ENCODE results near the gene SSX5. TPM values are rescaled to one million over a fixed set of nuclear protein-coding genes. Genes with fewer than 3 reads are reported as not detected.
"Not testable (repeated sequence)": the region's sequence is repeated elsewhere in the genome, so short reads cannot be mapped to it uniquely, and the experiment has no call there.

Gene SSX5, protein sequence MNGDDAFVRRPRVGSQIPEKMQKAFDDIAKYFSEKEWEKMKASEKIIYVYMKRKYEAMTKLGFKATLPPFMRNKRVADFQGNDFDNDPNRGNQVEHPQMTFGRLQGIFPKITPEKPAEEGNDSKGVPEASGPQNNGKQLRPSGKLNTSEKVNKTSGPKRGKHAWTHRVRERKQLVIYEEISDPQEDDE
- not detected for total RNA-seq
- long read RNA-seq: 0 reads

DNA sequence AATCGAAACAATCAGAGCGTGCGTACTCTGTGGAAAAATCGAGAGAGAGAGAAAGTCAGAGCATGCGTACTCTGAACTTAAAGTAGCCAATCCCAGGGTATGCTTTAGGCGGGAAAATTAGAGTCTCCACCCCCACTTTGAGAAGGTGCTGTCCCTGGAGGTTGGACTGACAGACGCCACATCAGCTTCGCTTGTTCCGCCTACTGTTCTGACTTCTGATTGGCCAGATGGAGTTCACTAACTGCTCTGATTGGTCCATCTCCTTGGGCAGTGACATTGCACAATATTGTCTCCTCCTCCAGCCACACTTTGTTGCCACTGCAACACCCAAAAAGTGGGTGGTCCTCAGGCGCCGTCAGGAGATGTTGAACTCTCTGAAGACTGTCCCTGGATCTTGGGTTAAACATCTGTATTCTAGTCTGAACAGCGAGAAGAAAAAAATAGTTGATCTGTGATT lies at the start of gene SSX5:
Gene SSX5 (minus strand): TSS at position 51 of the 457 bp plus-strand sequence. CDS start 1,437 bp downstream, outside the sequence.
- Histone ChIP-seq H3K27ac (no peak within 1 kb of the TSS), H3K9me3 (no peaks in the 10 kb centered on the region), H3K27me3 (no peaks in the 10 kb centered on the region), H3K4me1 (no peaks in the 10 kb centered on the region), H3K4me3 (no peak within 1 kb of the TSS), H3K36me3 (no peaks in the 10 kb centered on the region)
- DNase-seq (no peak), ATAC-seq (no peak)
- WGBS (ENCODE audit: insufficient coverage, low coverage, low lambda C conversion rate, missing lambda C conversion rate): 73% methylated on average over 12 of the region's 12 CpGs
- intact Hi-C loops (cut with DNase I): no loop called here
- TF ChIP-seq, protein P1, sequence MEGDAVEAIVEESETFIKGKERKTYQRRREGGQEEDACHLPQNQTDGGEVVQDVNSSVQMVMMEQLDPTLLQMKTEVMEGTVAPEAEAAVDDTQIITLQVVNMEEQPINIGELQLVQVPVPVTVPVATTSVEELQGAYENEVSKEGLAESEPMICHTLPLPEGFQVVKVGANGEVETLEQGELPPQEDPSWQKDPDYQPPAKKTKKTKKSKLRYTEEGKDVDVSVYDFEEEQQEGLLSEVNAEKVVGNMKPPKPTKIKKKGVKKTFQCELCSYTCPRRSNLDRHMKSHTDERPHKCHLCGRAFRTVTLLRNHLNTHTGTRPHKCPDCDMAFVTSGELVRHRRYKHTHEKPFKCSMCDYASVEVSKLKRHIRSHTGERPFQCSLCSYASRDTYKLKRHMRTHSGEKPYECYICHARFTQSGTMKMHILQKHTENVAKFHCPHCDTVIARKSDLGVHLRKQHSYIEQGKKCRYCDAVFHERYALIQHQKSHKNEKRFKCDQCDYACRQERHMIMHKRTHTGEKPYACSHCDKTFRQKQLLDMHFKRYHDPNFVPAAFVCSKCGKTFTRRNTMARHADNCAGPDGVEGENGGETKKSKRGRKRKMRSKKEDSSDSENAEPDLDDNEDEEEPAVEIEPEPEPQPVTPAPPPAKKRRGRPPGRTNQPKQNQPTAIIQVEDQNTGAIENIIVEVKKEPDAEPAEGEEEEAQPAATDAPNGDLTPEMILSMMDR (IDR thresholded peaks at IDR 0.05): no peak
- no peak for TF ChIP-seq POLR2A (IDR thresholded peaks at IDR 0.05)

DNA sequence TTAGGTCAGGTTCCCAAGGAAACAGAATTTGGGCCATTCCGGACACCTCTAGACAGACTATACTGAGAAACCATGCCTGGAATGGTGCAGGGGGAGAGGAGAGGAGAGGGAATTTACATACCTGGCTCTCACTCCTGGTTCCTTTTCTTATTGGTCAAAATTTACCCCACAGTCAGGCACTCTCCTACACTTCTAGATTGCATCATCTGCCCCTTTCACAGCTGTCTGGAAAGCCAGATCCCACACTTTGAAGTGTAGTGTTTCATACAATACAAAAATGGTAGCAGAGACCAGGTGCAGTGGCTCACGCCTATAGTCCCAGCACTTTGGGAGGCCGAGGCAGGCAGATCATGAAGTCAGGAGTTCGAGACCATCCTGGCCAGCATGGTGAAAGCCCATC lies 27.6 kb upstream of the SSX5 start:
- ATAC-seq; DNase-seq; H3K4me3 ChIP-seq; H3K4me1 ChIP-seq; H3K36me3 ChIP-seq; H3K27ac ChIP-seq; H3K9me3 ChIP-seq; intact Hi-C loops (cut with DNase I); H3K27me3 ChIP-seq: not testable (repeated sequence)
- WGBS (ENCODE audit: insufficient coverage, low coverage, low lambda C conversion rate, missing lambda C conversion rate): 48% methylated on average over 3 of the region's 4 CpGs

DNA sequence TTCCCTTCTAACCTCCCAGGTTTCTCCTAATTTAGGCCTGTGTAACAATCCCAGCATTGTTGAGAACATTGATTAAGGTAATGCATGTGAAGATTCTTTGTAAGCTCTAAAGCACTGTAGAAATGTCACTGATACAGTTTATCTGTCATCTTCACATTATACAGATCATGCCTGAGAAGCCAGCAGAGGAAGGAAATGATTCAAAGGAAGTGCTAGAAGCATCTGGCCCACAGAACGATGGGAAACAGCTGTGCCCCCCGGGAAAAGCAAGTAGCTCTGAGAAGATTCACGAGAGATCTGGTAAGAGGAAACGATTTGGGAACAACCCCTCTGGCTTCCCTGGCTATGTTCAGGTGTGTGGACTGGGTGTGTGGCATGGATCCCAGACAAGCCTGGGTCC lies 17.7 kb upstream of the SSX5 start:
- H3K4me1 ChIP-seq; H3K27ac ChIP-seq; intact Hi-C loops (cut with DNase I); ATAC-seq; DNase-seq; H3K9me3 ChIP-seq; H3K4me3 ChIP-seq; H3K27me3 ChIP-seq; H3K36me3 ChIP-seq: not testable (repeated sequence)
- WGBS (ENCODE audit: insufficient coverage, low coverage, low lambda C conversion rate, missing lambda C conversion rate): 20% methylated on average over 4 of the region's 4 CpGs

DNA sequence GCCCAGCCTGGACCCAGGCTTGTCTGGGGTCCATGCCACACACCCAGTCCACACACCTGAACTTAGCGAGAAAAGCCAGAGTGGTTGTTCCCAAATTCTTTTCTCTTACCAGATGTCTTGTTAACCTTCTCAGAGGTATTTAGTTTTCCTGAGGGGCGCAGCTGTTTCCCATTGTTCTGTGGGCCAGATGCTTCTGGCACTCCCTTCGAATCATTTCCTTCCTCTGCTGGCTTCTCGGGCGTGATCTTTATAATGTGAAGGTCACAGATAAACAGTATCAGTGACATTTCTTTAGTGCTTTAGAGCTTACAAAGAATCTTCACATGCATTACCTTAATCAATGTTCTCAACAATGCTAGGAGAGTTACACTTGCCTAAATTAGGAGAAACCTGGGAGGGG lies 6.6 kb downstream of the SSX5 start:
- H3K4me3 ChIP-seq; H3K4me1 ChIP-seq; H3K27ac ChIP-seq; H3K36me3 ChIP-seq; H3K27me3 ChIP-seq; intact Hi-C loops (cut with DNase I); H3K9me3 ChIP-seq; DNase-seq; ATAC-seq: not testable (repeated sequence)
- WGBS (ENCODE audit: insufficient coverage, low coverage, low lambda C conversion rate, missing lambda C conversion rate): 52% methylated on average over 5 of the region's 5 CpGs

DNA sequence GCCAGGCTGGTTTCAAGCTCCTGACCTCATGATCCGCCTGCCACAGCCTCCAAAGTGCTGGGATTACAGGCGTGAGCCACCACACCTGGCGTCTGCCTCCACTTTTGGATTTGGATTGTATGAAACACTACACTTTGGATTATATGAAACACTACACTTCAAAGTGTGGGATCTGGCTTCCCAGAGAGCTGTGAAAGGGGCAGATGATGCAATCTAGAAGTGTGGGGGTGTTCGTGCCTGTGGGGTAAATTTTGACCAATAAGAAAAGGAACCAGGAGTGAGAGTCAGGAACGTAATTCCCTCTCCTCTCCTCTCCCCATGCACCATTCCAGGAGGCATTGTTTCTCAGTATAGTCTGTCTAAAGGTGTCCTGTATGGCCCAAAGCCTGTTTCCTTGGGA lies 14.7 kb downstream of the SSX5 start:
- H3K9me3 ChIP-seq; H3K27me3 ChIP-seq; intact Hi-C loops (cut with DNase I); ATAC-seq; DNase-seq; H3K4me1 ChIP-seq; H3K36me3 ChIP-seq; H3K27ac ChIP-seq; H3K4me3 ChIP-seq: not testable (repeated sequence)
- WGBS (ENCODE audit: insufficient coverage, low coverage, low lambda C conversion rate, missing lambda C conversion rate): 39% methylated on average over 5 of the region's 5 CpGs

DNA sequence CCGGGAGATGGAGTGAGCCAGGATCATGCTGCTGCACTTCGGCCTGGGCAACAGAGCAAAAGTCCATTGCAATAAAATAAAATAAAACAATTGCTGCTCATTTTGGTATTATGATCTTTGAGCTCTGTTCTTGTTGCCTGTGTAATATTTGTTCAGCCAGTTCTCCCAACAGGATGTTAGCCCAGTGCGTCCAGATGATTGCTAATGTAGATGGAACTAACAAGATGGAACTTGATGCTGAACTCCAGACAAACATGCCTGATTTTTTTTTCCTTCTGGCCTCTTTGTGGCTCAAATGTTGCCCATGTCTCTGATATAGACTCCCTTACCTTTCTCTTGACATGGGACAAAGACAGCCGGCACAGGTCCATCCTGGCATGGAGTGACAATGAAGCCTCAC lies 15.8 kb downstream of the SSX5 start:
- Histone ChIP-seq H3K9me3 (no peaks in the 10 kb centered on the region), H3K27me3 (no peaks in the 10 kb centered on the region), H3K4me1 (no peaks in the 10 kb centered on the region), H3K27ac (no peak overlapping the region), H3K4me3 (no peak overlapping the region), H3K36me3 (no peaks in the 10 kb centered on the region)
- ATAC-seq (no peak), DNase-seq (no peak)
- WGBS (ENCODE audit: insufficient coverage, low coverage, low lambda C conversion rate, missing lambda C conversion rate): 69% methylated on average over 2 of the region's 4 CpGs
- TF ChIP-seq, protein P1 (IDR thresholded peaks at IDR 0.05): no peak
- no peak for TF ChIP-seq POLR2A (IDR thresholded peaks at IDR 0.05)
- intact Hi-C loops (cut with DNase I): no loop called here

All from right lobe of liver (tissue), 6 donors.